Liver (tissue), 9 donors: ENCODE measurements around the gene CATSPERZ. TPM values are rescaled to one million over a fixed set of nuclear protein-coding genes. Genes with fewer than 3 reads are reported as not detected.
A peak's percentile ranks its signal among the peaks of the same experiment; 100 is the strongest.

Source experiments
- DNase-seq: peaks from one replicate; pipeline ENCODE4 v3.0.0-alpha.2; 2017; ENCODE audit warnings: low spot score
- H3K27ac ChIP-seq, 2 donors: one replicate each; pipeline ENCODE4 v1.7.0; 2013; ENCODE audit warnings: inconsistent platforms in 2 of 2, low read length in 2 of 2, control low read depth in 1 of 2, low read depth in 1 of 2, mild to moderate bottlenecking in 1 of 2
- H3K27me3 ChIP-seq, 4 donors: one replicate each; pipeline versions ENCODE4 v1.6.1 to v1.7.0; 2013; ENCODE audit warnings: low read length in 3 of 4, inconsistent platforms in 1 of 4, mild to moderate bottlenecking in 1 of 4, moderate library complexity in 1 of 4; ENCODE audit not compliant: control insufficient read depth in 4 of 4, insufficient read depth in 4 of 4
- H3K36me3 ChIP-seq, 4 donors: one replicate each; pipeline versions ENCODE4 v1.6.1 to v1.7.0; 2013; ENCODE audit warnings: low read length in 3 of 4, mild to moderate bottlenecking in 3 of 4, low read depth in 1 of 4, moderate library complexity in 1 of 4; ENCODE audit not compliant: control insufficient read depth in 4 of 4, insufficient read depth in 3 of 4
- H3K4me1 ChIP-seq, 4 donors: one replicate each; pipeline versions ENCODE4 v1.6.1 to v1.7.0; 2013; ENCODE audit warnings: low read length in 3 of 4, mild to moderate bottlenecking in 3 of 4, moderate library complexity in 1 of 4; ENCODE audit not compliant: control insufficient read depth in 4 of 4, insufficient read depth in 4 of 4
- H3K4me3 ChIP-seq, 3 donors: one replicate each; pipeline versions ENCODE4 v1.6.1 to v1.7.0; 2013; ENCODE audit warnings: low read length in 3 of 3, control low read depth in 1 of 3, low read depth in 1 of 3, mild to moderate bottlenecking in 1 of 3
- H3K9ac ChIP-seq, 2 donors: one replicate each; pipeline ENCODE4 v1.7.0; 2013; ENCODE audit warnings: low read length in 2 of 2, mild to moderate bottlenecking in 2 of 2, moderate library complexity in 2 of 2, control low read depth in 1 of 2, low read depth in 1 of 2
- H3K9me3 ChIP-seq, 4 donors: one replicate each; pipeline versions ENCODE4 v1.6.1 to v1.7.0; 2013; ENCODE audit warnings: low read length in 3 of 4; ENCODE audit not compliant: control insufficient read depth in 4 of 4
- EGR1 ChIP-seq, 2 donors: IDR thresholded peaks; 2 replicates each; pipeline ENCODE4 v1.6.1; 2016 to 2018; ENCODE audit warnings: antibody characterized with exemption in 2 of 2, low read depth in 2 of 2
- FOXA1 ChIP-seq: IDR thresholded peaks from 2 replicates; pipeline ENCODE4 v1.6.1; 2016; ENCODE audit warnings: antibody characterized with exemption
- FOXA2 ChIP-seq: IDR thresholded peaks from 2 replicates; pipeline ENCODE4 v1.6.1; 2016; ENCODE audit warnings: antibody characterized with exemption
- NR2F2 ChIP-seq: IDR thresholded peaks from 2 replicates; pipeline ENCODE4 v1.6.1; 2016; ENCODE audit warnings: antibody characterized with exemption
- RAD21 ChIP-seq, 2 donors: IDR thresholded peaks; 2 replicates each; pipeline ENCODE4 v1.6.1; 2016; ENCODE audit warnings: antibody characterized with exemption in 2 of 2, mild to moderate bottlenecking in 2 of 2
- RXRA ChIP-seq, 2 donors: IDR thresholded peaks; 2 replicates each; pipeline ENCODE4 v1.6.1; 2017 to 2018; ENCODE audit warnings: antibody characterized with exemption in 2 of 2, mild to moderate bottlenecking in 1 of 2
- SP1 ChIP-seq: IDR thresholded peaks from 2 replicates; pipeline ENCODE4 v1.6.1; 2018; ENCODE audit warnings: antibody characterized with exemption, mild to moderate bottlenecking
- YY1 ChIP-seq: IDR thresholded peaks from 2 replicates; pipeline ENCODE4 v1.6.1; 2016; ENCODE audit warnings: antibody characterized with exemption, mild to moderate bottlenecking
- WGBS: extraction: QIAGEN DNeasy Blood & Tissue Kit; methylation state at CpG from one replicate; pipeline ENCODE4 v1.1.7; 2013; 5-methylcytosine and 5-hydroxymethylcytosine counted together
- polyA plus RNA-seq, 2 donors: library from polyadenylated mRNA; stranded (reverse) in 1 of 2; unstranded in 1 of 2; fragments of 200-250 nt in 1 of 2; fragments of >200 nt in 1 of 2; fragmentation: Nextera tagmentation in 1 of 2; extraction: Ambion mirVana in 1 of 2; gene quantifications; one replicate each; pipeline versions ENCODE4 v1.2.1 to v1.2.3, GENCODE V29; 2013 to 2015
- total RNA-seq, 2 donors: library from RNA; depleted of rRNA; stranded (reverse); fragments of >200 nt; gene quantifications; one replicate each; pipeline ENCODE4 v1.2.3, GENCODE V29; 2014
- TF ChIP-seq, protein P1 (sequence below): fragments of 150-350 bp; IDR thresholded peaks from 2 replicates; pipeline ENCODE4 v1.5.1; 2017; ENCODE audit warnings: improper control_type of control experiment, low read depth, low read length; ENCODE audit not compliant: missing input control
- TF ChIP-seq, protein P2 (sequence below): IDR thresholded peaks from 2 replicates; pipeline ENCODE4 v1.6.1; 2016; ENCODE audit warnings: antibody characterized with exemption
- TF ChIP-seq, protein P3 (sequence below): IDR thresholded peaks from 2 replicates; pipeline ENCODE4 v1.6.1; 2016; ENCODE audit warnings: antibody characterized with exemption, mild to moderate bottlenecking
- TF ChIP-seq, protein P4 (sequence below): IDR thresholded peaks from 2 replicates; pipeline ENCODE4 v1.6.1; 2016; ENCODE audit warnings: antibody characterized with exemption
- donor health status: healthy.
- donor health status: healthy.
- donor health status: healthy.
- donor health status: healthy.
- donor health status: healthy.

Gene CATSPERZ
- total and polyA plus RNA-seq, 4 donors: 0.42 TPM; not detected in 3

DNA sequence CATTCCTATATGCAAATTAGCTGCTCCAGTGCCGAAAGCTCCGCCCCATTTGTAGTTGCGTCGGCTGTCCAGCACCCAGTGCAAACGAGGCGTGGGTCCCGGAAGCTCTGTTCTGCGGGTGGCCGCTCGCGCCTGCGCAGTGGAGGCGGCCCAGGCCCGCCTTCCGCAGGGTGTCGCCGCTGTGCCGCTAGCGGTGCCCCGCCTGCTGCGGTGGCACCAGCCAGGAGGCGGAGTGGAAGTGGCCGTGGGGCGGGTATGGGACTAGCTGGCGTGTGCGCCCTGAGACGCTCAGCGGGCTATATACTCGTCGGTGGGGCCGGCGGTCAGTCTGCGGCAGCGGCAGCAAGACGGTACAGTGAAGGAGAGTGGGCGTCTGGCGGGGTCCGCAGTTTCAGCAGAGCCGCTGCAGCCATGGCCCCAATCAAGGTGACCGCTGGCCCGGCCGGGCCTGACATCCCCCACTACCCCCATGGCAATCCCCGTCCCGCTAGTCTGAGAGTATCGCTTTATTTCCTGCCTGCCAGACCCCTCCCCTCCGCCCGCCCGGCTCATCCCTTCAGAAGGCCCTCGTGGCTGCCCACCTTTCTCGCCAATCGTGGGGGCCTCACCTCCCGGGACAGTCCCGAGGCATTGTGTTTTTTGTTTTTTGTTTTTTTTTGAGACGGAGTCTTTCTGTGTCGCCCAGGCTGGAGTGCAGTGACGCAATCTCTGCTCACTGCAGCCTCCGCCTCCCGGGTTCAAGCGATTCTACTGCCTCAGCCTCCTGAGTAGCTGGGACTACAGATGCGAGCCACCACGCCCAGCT is 18.0 kb downstream of the CATSPERZ start, which contains the start of gene PRDX5:
Gene PRDX5, plus strand, starts transcription at position 161 of the 805 bp plus-strand sequence. Its CDS starts 95 bp downstream, at position 256.
- TF ChIP-seq, protein P1, sequence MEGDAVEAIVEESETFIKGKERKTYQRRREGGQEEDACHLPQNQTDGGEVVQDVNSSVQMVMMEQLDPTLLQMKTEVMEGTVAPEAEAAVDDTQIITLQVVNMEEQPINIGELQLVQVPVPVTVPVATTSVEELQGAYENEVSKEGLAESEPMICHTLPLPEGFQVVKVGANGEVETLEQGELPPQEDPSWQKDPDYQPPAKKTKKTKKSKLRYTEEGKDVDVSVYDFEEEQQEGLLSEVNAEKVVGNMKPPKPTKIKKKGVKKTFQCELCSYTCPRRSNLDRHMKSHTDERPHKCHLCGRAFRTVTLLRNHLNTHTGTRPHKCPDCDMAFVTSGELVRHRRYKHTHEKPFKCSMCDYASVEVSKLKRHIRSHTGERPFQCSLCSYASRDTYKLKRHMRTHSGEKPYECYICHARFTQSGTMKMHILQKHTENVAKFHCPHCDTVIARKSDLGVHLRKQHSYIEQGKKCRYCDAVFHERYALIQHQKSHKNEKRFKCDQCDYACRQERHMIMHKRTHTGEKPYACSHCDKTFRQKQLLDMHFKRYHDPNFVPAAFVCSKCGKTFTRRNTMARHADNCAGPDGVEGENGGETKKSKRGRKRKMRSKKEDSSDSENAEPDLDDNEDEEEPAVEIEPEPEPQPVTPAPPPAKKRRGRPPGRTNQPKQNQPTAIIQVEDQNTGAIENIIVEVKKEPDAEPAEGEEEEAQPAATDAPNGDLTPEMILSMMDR: peak; percentile 32
- TF ChIP-seq, protein P2, sequence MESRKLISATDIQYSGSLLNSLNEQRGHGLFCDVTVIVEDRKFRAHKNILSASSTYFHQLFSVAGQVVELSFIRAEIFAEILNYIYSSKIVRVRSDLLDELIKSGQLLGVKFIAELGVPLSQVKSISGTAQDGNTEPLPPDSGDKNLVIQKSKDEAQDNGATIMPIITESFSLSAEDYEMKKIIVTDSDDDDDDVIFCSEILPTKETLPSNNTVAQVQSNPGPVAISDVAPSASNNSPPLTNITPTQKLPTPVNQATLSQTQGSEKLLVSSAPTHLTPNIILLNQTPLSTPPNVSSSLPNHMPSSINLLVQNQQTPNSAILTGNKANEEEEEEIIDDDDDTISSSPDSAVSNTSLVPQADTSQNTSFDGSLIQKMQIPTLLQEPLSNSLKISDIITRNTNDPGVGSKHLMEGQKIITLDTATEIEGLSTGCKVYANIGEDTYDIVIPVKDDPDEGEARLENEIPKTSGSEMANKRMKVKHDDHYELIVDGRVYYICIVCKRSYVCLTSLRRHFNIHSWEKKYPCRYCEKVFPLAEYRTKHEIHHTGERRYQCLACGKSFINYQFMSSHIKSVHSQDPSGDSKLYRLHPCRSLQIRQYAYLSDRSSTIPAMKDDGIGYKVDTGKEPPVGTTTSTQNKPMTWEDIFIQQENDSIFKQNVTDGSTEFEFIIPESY: no peak
- no peak for TF ChIP-seq SP1
- TF ChIP-seq, protein P3, sequence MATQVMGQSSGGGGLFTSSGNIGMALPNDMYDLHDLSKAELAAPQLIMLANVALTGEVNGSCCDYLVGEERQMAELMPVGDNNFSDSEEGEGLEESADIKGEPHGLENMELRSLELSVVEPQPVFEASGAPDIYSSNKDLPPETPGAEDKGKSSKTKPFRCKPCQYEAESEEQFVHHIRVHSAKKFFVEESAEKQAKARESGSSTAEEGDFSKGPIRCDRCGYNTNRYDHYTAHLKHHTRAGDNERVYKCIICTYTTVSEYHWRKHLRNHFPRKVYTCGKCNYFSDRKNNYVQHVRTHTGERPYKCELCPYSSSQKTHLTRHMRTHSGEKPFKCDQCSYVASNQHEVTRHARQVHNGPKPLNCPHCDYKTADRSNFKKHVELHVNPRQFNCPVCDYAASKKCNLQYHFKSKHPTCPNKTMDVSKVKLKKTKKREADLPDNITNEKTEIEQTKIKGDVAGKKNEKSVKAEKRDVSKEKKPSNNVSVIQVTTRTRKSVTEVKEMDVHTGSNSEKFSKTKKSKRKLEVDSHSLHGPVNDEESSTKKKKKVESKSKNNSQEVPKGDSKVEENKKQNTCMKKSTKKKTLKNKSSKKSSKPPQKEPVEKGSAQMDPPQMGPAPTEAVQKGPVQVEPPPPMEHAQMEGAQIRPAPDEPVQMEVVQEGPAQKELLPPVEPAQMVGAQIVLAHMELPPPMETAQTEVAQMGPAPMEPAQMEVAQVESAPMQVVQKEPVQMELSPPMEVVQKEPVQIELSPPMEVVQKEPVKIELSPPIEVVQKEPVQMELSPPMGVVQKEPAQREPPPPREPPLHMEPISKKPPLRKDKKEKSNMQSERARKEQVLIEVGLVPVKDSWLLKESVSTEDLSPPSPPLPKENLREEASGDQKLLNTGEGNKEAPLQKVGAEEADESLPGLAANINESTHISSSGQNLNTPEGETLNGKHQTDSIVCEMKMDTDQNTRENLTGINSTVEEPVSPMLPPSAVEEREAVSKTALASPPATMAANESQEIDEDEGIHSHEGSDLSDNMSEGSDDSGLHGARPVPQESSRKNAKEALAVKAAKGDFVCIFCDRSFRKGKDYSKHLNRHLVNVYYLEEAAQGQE: peak; percentile 94
- no peak for TF ChIP-seq NR2F2
- TF ChIP-seq RAD21 (IDR thresholded peaks at IDR 0.05): peak; percentile 60 to 71
- TF ChIP-seq YY1: peak; percentile 39
- TF ChIP-seq, protein P4, sequence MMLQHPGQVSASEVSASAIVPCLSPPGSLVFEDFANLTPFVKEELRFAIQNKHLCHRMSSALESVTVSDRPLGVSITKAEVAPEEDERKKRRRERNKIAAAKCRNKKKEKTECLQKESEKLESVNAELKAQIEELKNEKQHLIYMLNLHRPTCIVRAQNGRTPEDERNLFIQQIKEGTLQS: peak; percentile 19
- peak; percentile 2 for TF ChIP-seq FOXA2
- Histone ChIP-seq H3K9ac (peak within 1 kb of the TSS; percentile 61 to 77), H3K4me3 (peak within 1 kb of the TSS; percentile 63 to 77 (median 76)), H3K27me3 (no peaks in the 10 kb centered on the region), H3K36me3 (peaks cover 4 to 40% (median 12%) of the 10 kb centered on the region in 4 donors), H3K4me1 (peaks cover 5 to 36% (median 26%) of the 10 kb centered on the region in 4 donors), H3K9me3 (no peaks in the 10 kb centered on the region), H3K27ac (peak within 1 kb of the TSS; percentile 93 to 98)
- peak; percentile 92 for DNase-seq
- WGBS: under 1% methylated on average over 61 of the region's 61 CpGs

DNA sequence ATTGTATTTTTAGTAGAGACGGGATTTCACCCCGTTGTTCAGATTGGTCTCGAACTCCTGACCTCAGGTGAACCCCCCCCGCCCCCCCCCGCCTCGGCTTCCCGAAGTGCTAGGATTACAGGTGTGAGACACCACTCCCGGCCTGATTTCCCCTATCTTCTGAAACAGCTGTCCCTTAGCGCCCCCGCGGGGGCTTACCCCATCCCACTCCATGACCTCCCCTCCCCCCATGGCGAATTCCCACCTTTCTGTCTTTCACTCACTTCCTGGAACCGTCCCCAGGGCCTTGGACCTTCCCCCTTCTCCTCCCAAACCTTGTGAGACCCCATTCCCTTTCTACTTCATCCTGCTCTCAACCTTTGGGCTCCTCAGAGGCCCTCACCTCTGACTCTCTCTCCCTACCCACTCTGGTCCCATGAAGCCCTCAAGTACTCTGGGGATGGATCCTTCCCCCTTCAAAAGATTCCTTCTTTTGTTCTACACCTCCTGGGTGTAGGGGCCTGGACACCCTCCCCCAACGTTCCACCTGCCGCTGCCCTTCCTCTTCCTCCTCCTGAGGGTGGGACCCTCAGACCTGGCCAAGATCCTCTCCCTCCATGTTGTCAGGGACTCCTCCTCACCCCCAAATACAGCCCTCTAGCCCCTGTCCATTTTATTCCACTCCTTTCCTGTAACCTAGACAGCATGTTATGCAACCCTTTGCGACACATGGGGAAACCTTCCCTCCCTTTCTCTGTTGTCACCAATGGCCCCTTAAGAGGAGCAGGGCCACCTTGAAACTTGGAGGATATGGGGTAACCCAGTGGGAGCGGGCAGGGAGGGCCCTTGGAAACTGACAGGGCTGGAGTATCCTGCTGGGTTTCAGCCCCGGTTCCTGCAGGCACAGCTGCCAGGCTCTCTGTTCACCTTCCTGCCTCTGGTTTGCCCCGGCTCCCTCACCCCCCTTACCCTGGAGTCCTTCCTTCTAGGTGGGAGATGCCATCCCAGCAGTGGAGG is 18.9 kb downstream of the CATSPERZ start:
- TF ChIP-seq EGR1 (IDR thresholded peaks at IDR 0.05; ENCODE audit: low read depth in 2 of 2) (no peak), FOXA2 (no peak), RAD21 (IDR thresholded peaks at IDR 0.05) (no peak), NR2F2 (no peak), RXRA (IDR thresholded peaks at IDR 0.05) (no peak), FOXA1 (no peak)
- TF ChIP-seq, protein P2: no peak
- TF ChIP-seq, protein P3: no peak
- WGBS: 27% methylated on average over 19 of the region's 19 CpGs
- Histone ChIP-seq H3K27ac (peak overlapping the region; percentile 93 to 98), H3K27me3 (no peaks in the 10 kb centered on the region), H3K4me3 (peak overlapping the region; percentile 63 to 77 (median 76)), H3K9me3 (no peaks in the 10 kb centered on the region), H3K9ac (peak overlapping the region in 1 of 2 donors; percentile 69), H3K36me3 (peaks cover 4 to 35% (median 12%) of the 10 kb centered on the region in 4 donors), H3K4me1 (peaks cover 5 to 35% (median 23%) of the 10 kb centered on the region in 4 donors)
- DNase-seq: no peak
